Right atrium auricular region (tissue), 2 donors: Measurements from ENCODE around the gene FXYD3. TPM values are rescaled to one million over a fixed set of nuclear protein-coding genes. Genes with fewer than 3 reads are reported as not detected.

Source experiments
- DNase-seq: peaks from one replicate; pipeline ENCODE4 v3.0.0-alpha.2; 2019; ENCODE audit warnings: low spot score
- H3K27ac ChIP-seq, 2 donors: fragments of 200-600 bp; sonication (generic); 1 replicate in 1 of 2; 2 replicates in 1 of 2; pipeline ENCODE4 v1.5.1; 2016 to 2019
- H3K27me3 ChIP-seq, 2 donors: fragments of 200-600 bp; sonication (generic); one replicate each; pipeline versions ENCODE4 v1.5.1 to v1.6.0; 2017 to 2019
- H3K36me3 ChIP-seq: fragments of 200-600 bp; sonication (generic); one replicate; pipeline ENCODE4 v1.5.1; 2016
- H3K4me1 ChIP-seq, 2 donors: fragments of 200-600 bp; sonication (generic); one replicate each; pipeline versions ENCODE4 v1.5.1 to v1.6.0; 2017 to 2019
- H3K4me3 ChIP-seq, 2 donors: fragments of 200-600 bp; sonication (generic); 1 replicate in 1 of 2; 2 replicates in 1 of 2; pipeline ENCODE4 v1.5.1; 2017 to 2019; ENCODE audit warnings: mild to moderate bottlenecking in 1 of 2, moderate library complexity in 1 of 2
- H3K9me3 ChIP-seq, 2 donors: fragments of 200-600 bp; sonication (generic); one replicate each; pipeline ENCODE4 v1.5.1; 2019
- CTCF ChIP-seq, 2 donors: fragments of 200-600 bp; sonication (generic); IDR thresholded peaks; one replicate each; pipeline ENCODE4 v1.5.1; 2019; ENCODE audit warnings: antibody characterized with exemption in 2 of 2
- total RNA-seq, 2 donors: library from RNA; depleted of rRNA; stranded (reverse); fragments of >200 nt; gene quantifications; one replicate each; pipeline ENCODE4 v1.1.0, GENCODE V29; 2016

Gene FXYD3
- total RNA-seq, 2 donors from 2014 or later, result 0.98 to 1.6 TPM

- no peak for DNase-seq
- no peak for TF ChIP-seq CTCF (IDR thresholded peaks at IDR 0.05)
- no peaks in the 10 kb centered on the region for H3K36me3 ChIP-seq
- H3K27ac ChIP-seq, result no peak overlapping the region
- H3K4me3 ChIP-seq, result no peak overlapping the region
- no peaks in the 10 kb centered on the region for H3K27me3 ChIP-seq
- H3K4me1 ChIP-seq, result no peaks in the 10 kb centered on the region
- H3K9me3 ChIP-seq, result no peaks in the 10 kb centered on the region
These were observed 34.4 kb upstream of the FXYD3 start for GRCh38 chr19:35081201-35081600.

GRCh38 chr19:35083691-35084508 lies 31.7 kb upstream of the FXYD3 start:
- H3K36me3 ChIP-seq, result no peaks in the 10 kb centered on the region
- no peak for DNase-seq
- no peak overlapping the region for H3K27ac ChIP-seq
- no peak overlapping the region for H3K4me3 ChIP-seq
- no peaks in the 10 kb centered on the region for H3K4me1 ChIP-seq
- H3K9me3 ChIP-seq, result no peaks in the 10 kb centered on the region
- no peaks in the 10 kb centered on the region for H3K27me3 ChIP-seq
- no peak for TF ChIP-seq CTCF (IDR thresholded peaks at IDR 0.05)

GRCh38 chr19:35084509-35084762 lies 31.2 kb upstream of the FXYD3 start:
- H3K36me3 ChIP-seq, result no peaks in the 10 kb centered on the region
- no peaks in the 10 kb centered on the region for H3K9me3 ChIP-seq
- no peak overlapping the region for H3K27ac ChIP-seq
- no peak for DNase-seq
- H3K4me1 ChIP-seq, result no peaks in the 10 kb centered on the region
- TF ChIP-seq CTCF (IDR thresholded peaks at IDR 0.05), result no peak
- no peaks in the 10 kb centered on the region for H3K27me3 ChIP-seq
- no peak overlapping the region for H3K4me3 ChIP-seq

DNA sequence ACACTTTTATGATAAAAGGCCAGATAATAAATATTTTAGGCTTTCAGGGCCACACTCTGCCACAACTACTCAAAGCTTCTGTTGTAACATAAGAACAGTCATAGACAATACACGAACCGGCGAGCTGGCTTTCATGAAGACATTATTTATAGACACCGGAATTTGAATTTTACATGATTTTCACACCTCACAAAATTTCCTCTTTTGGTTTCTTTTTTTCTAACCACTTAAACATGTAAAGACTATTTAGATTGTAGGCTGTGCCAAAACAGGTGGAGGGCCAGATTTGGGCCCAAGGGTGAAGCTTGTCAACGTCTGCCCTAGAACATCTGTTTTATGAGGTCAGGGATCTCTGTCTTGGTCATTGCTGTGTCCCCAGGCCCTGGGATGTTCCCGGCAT lies 29.7 kb upstream of the FXYD3 start:
- no peak for DNase-seq
- Histone ChIP-seq H3K27me3 (no peaks in the 10 kb centered on the region), H3K4me3 (no peak overlapping the region), H3K9me3 (no peaks in the 10 kb centered on the region), H3K27ac (no peak overlapping the region), H3K4me1 (peaks cover 0 to 8% of the 10 kb centered on the region in 2 donors), H3K36me3 (no peaks in the 10 kb centered on the region)
- TF ChIP-seq CTCF (IDR thresholded peaks at IDR 0.05), result no peak

DNA sequence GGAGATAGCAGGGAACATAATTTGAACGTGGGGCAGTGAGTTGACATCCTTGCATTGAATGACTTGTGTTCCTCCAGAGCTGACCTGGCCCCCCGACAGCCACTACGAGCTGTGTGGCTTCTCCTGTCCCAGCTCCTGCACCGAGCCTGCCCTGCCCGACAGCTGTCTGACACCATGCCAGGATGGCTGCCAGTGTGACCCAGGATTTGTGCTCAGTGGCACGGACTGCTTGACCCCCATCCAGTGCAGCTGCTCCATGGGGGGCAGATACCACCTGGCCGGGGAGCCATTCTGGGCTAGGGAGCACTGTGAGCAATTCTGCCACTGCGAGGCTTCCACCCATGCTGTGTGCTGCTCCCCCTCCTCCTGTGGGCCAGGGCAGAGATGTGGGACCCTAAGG lies 29.2 kb upstream of the FXYD3 start:
- no peak for TF ChIP-seq CTCF (IDR thresholded peaks at IDR 0.05)
- no peak overlapping the region for H3K27ac ChIP-seq
- peaks cover 0 to 9% of the 10 kb centered on the region in 2 donors for H3K4me1 ChIP-seq
- H3K36me3 ChIP-seq, result no peaks in the 10 kb centered on the region
- no peak for DNase-seq
- H3K27me3 ChIP-seq, result no peaks in the 10 kb centered on the region
- H3K4me3 ChIP-seq, result no peak overlapping the region
- no peaks in the 10 kb centered on the region for H3K9me3 ChIP-seq

DNA sequence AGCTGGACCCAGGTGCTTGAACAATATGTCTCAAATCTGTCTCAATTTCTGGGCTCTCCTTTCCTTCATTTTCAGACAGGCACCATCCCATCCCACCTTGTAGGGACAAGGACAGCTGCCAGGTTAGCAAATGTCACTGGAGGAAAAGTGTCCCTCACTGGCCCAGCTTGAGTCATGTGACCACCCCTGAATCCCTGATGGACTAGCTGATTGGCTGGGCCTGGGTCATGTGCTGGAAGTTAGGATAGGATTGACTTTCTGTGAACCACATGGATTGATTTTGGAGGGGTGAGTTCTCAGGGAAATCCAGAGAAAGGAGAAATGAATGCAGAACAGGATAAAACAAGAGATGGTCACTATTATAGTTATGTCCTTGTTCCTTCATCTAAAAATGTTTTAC lies 28.2 kb upstream of the FXYD3 start:
- H3K27ac ChIP-seq, result no peak overlapping the region
- no peak overlapping the region for H3K4me3 ChIP-seq
- no peak for DNase-seq
- no peak for TF ChIP-seq CTCF (IDR thresholded peaks at IDR 0.05)
- H3K4me1 ChIP-seq, result peaks cover 0 to 9% of the 10 kb centered on the region in 2 donors
- no peaks in the 10 kb centered on the region for H3K9me3 ChIP-seq
- H3K36me3 ChIP-seq, result no peaks in the 10 kb centered on the region
- no peaks in the 10 kb centered on the region for H3K27me3 ChIP-seq
